HepG2 (cell line): ENCODE data around the gene GZF1. TPM values are rescaled to one million over a fixed set of nuclear protein-coding genes. Genes with fewer than 3 reads are reported as not detected.
A peak's percentile ranks its signal among the peaks of the same experiment; 100 is the strongest.

ENCODE experiments used
- BCLAF1 ChIP-seq: fragments of 450-650 bp; IDR thresholded peaks from 2 replicates; pipeline ENCODE4 v1.6.1; 2017; ENCODE audit warnings: mild to moderate bottlenecking
- CREM ChIP-seq, 2 experiments: sonication (generic) in 1 of 2; formaldehyde crosslinking in 1 of 2; IDR thresholded peaks; 2 replicates each; pipeline versions ENCODE4 v1.4.0 to v1.6.1; 2016 to 2020; ENCODE audit warnings: antibody characterized with exemption in 1 of 2, mild to moderate bottlenecking in 1 of 2, missing genetic modification reagents in 1 of 2
- DNMT3B ChIP-seq: conservative IDR thresholded peaks from 2 replicates; pipeline ENCODE4 v1.6.1; 2016; ENCODE audit warnings: missing biosample characterization, control low read depth
- GPN1 ChIP-seq: sonication (generic); formaldehyde crosslinking; IDR thresholded peaks from 2 replicates; pipeline ENCODE4 v1.5.1; 2020; ENCODE audit warnings: missing genetic modification reagents, borderline replicate concordance
- GRHL1 ChIP-seq: sonication (generic); formaldehyde crosslinking; conservative IDR thresholded peaks from 2 replicates; pipeline ENCODE4 v1.8.0; 2022; ENCODE audit warnings: missing genetic modification reagents
- GZF1 ChIP-seq: sonication (generic); formaldehyde crosslinking; IDR thresholded peaks from 2 replicates; pipeline ENCODE4 v1.5.1; 2020; ENCODE audit warnings: mild to moderate bottlenecking, missing genetic modification reagents
- HNF4G ChIP-seq, 2 experiments: sonication (generic) in 1 of 2; formaldehyde crosslinking in 1 of 2; IDR thresholded peaks; 2 replicates each; pipeline versions ENCODE4 v1.4.0 to v1.6.1; 2011 to 2020; ENCODE audit warnings: borderline replicate concordance in 2 of 2, low read depth in 2 of 2, mild to moderate bottlenecking in 2 of 2, low read length in 1 of 2, missing genetic modification reagents in 1 of 2, moderate library complexity in 1 of 2
- IRX3 ChIP-seq: sonication (generic); formaldehyde crosslinking; IDR thresholded peaks from 2 replicates; pipeline ENCODE4 v1.8.1; 2023; ENCODE audit warnings: mild to moderate bottlenecking, low read depth, missing genetic modification reagents, borderline replicate concordance
- KLF13 ChIP-seq: sonication (generic); formaldehyde crosslinking; IDR thresholded peaks from 2 replicates; pipeline ENCODE4 v1.4.0; 2020; ENCODE audit warnings: mild to moderate bottlenecking, missing genetic modification reagents
- MIXL1 ChIP-seq: IDR thresholded peaks from 2 replicates; pipeline ENCODE4 v1.6.1; 2016
- NCOR1 ChIP-seq: fragments of 200-600 bp; sonication (generic); IDR thresholded peaks from 2 replicates; pipeline ENCODE4 v1.7.0; 2017; ENCODE audit warnings: antibody characterized with exemption, low read length, borderline replicate concordance
- NFKBIZ ChIP-seq: IDR thresholded peaks from 2 replicates; pipeline ENCODE4 v1.6.1; 2018; ENCODE audit warnings: missing genetic modification reagents, missing compliant biosample characterization
- NONO ChIP-seq, 2 experiments: fragments of 450-650 bp in 1 of 2; sonication (generic) in 1 of 2; formaldehyde crosslinking in 1 of 2; IDR thresholded peaks in 1 of 2; conservative IDR thresholded peaks in 1 of 2; 2 replicates each; pipeline versions ENCODE4 v1.6.1 to v1.8.0; 2017 to 2022; ENCODE audit warnings: mild to moderate bottlenecking in 1 of 2, missing genetic modification reagents in 1 of 2, moderate library complexity in 1 of 2
- RFX5 ChIP-seq: IDR thresholded peaks from 2 replicates; pipeline ENCODE4 v1.6.1; 2011; ENCODE audit warnings: low read depth, low read length, improper control_type of control experiment
- SMAD1 ChIP-seq: sonication (generic); formaldehyde crosslinking; IDR thresholded peaks from 2 replicates; pipeline ENCODE4 v1.4.0; 2020; ENCODE audit warnings: missing genetic modification reagents, low read depth, mild to moderate bottlenecking, borderline replicate concordance
- TFAP4 ChIP-seq: sonication (generic); IDR thresholded peaks from 2 replicates; pipeline ENCODE4 v1.6.1; 2016; ENCODE audit warnings: low read depth, borderline replicate concordance
- TGIF2 ChIP-seq: IDR thresholded peaks from 2 replicates; pipeline ENCODE4 v1.6.1; 2016; ENCODE audit warnings: control low read depth, missing compliant biosample characterization
- YEATS4 ChIP-seq: sonication (generic); formaldehyde crosslinking; IDR thresholded peaks from 2 replicates; pipeline ENCODE4 v1.4.0; 2020; ENCODE audit warnings: missing genetic modification reagents, borderline replicate concordance
- ZC3H13 ChIP-seq: sonication (generic); formaldehyde crosslinking; IDR thresholded peaks from 2 replicates; pipeline ENCODE4 v1.8.1; 2023; ENCODE audit warnings: mild to moderate bottlenecking, missing genetic modification reagents, moderate library complexity
- ZNF12 ChIP-seq: sonication (generic); formaldehyde crosslinking; IDR thresholded peaks from 2 replicates; pipeline ENCODE4 v1.5.0; 2020; ENCODE audit warnings: missing genetic modification reagents
- ZNF296 ChIP-seq: sonication (generic); formaldehyde crosslinking; conservative IDR thresholded peaks from 2 replicates; pipeline ENCODE4 v1.5.0; 2020; ENCODE audit warnings: mild to moderate bottlenecking, missing genetic modification reagents
- ZNF556 ChIP-seq: sonication (generic); formaldehyde crosslinking; IDR thresholded peaks from 2 replicates; pipeline ENCODE4 v1.4.0; 2020; ENCODE audit warnings: mild to moderate bottlenecking, missing genetic modification reagents, borderline replicate concordance
- ZNF557 ChIP-seq: sonication (generic); formaldehyde crosslinking; IDR thresholded peaks from 2 replicates; pipeline ENCODE4 v1.4.0; 2020; ENCODE audit warnings: missing genetic modification reagents
- ZNF619 ChIP-seq: sonication (generic); formaldehyde crosslinking; IDR thresholded peaks from 2 replicates; pipeline ENCODE4 v1.4.0; 2020; ENCODE audit warnings: mild to moderate bottlenecking, missing genetic modification reagents
- ZNF644 ChIP-seq: IDR thresholded peaks from 2 replicates; pipeline ENCODE4 v1.6.1; 2016; ENCODE audit warnings: low read depth
- polyA plus RNA-seq, 8 experiments: library from polyadenylated mRNA; depleted of rRNA in 3 of 8; stranded (reverse) in 7 of 8; unstranded in 1 of 8; fragments of >200 nt; fragmentation: Illumina TruSeq in 4 of 8; extraction: Trizol in 4 of 8; gene quantifications; 2 replicates each; pipeline versions ENCODE4 v1.2.1 to v1.2.3, GENCODE V29; 2011 to 2016; ENCODE audit warnings: low read depth in 4 of 8, missing spikeins in 1 of 8, mixed read lengths in 1 of 8; ENCODE audit not compliant: insufficient read depth in 1 of 8
- total RNA-seq, 5 experiments: library from RNA; depleted of rRNA; stranded (reverse); fragments of >200 nt; fragmentation: Illumina TruSeq; extraction: Trizol; gene quantifications; 2 replicates each; pipeline ENCODE4 v1.2.3, GENCODE V29; 2016; ENCODE audit warnings: low read depth in 1 of 5

GZF1 gene
- total and polyA plus RNA-seq, 2 of the 13 experiments (the other 11 are each of a cell fraction or from before 2014, with no cell fraction given) = 16.9 to 26.0 TPM

GRCh38 chr20:23419995-23420901 is 58.3 kb downstream of the GZF1 start (continued):
- TF ChIP-seq GRHL1 = no peak
- TF ChIP-seq SMAD1 (CRISPR knock-in tag) = no peak
- TF ChIP-seq MIXL1 (CRISPR knock-in tag) = peak; percentile 47; the same call in 1 of the 2 replicates
- TF ChIP-seq NONO (IDR thresholded peaks at IDR 0.05) = no peak
- TF ChIP-seq NONO (CRISPR knock-in tag; conservative IDR thresholded peaks at IDR 0.05) = 0 out of 2 replicates have a peak, but pooled peaks have one; percentile 48
- TF ChIP-seq NFKBIZ (CRISPR knock-in tag) = no peak
- no peak for TF ChIP-seq ZNF12 (CRISPR knock-in tag)
- TF ChIP-seq ZNF556 (CRISPR knock-in tag) = no peak
- TF ChIP-seq ZNF619 = no peak
- 0 out of 2 replicates have a peak, but pooled peaks have one; percentile 67 for TF ChIP-seq ZC3H13 (CRISPR knock-in tag)
- no peak for TF ChIP-seq ZNF557
- no peak for TF ChIP-seq DNMT3B (CRISPR knock-in tag)
- no peak for TF ChIP-seq ZNF644
- TF ChIP-seq TFAP4 = no peak; the same call in 1 of the 2 replicates
- no peak for TF ChIP-seq KLF13 (CRISPR knock-in tag)
- TF ChIP-seq ZNF296 (CRISPR knock-in tag) = no peak
- no peak for TF ChIP-seq GZF1 (CRISPR knock-in tag)
- TF ChIP-seq GPN1 (CRISPR knock-in tag) = no peak
- TF ChIP-seq RFX5 = no peak
- TF ChIP-seq CREM (IDR thresholded peaks at IDR 0.05) = no peak
- TF ChIP-seq CREM (CRISPR knock-in tag; IDR thresholded peaks at IDR 0.05) = no peak
- no peak for TF ChIP-seq BCLAF1
- TF ChIP-seq HNF4G (IDR thresholded peaks at IDR 0.05; ENCODE audit: borderline replicate concordance, low read depth, low read length) = no peak
- no peak for TF ChIP-seq HNF4G (CRISPR knock-in tag; IDR thresholded peaks at IDR 0.05; ENCODE audit: borderline replicate concordance, low read depth)
- no peak for TF ChIP-seq TGIF2 (CRISPR knock-in tag)
- TF ChIP-seq YEATS4 (CRISPR knock-in tag) = no peak; the same call in 1 of the 2 replicates
- TF ChIP-seq IRX3 (CRISPR knock-in tag) = no peak
- TF ChIP-seq NCOR1 = no peak
